Keratinocyte (primary cell): ENCODE data around the gene THEM4. TPM values are rescaled to one million over a fixed set of nuclear protein-coding genes. Genes with fewer than 3 reads are reported as not detected.

Experiments
- DNase-seq: peaks from one replicate; pipeline ENCODE4 v3.0.0-alpha.2; 2011; ENCODE audit warnings: low read depth, missing footprints, low spot score
- FAIRE-seq: peaks from 2 replicates; lab custom pipeline; 2011; peaks lifted over from hg19 to GRCh38; lab: Jason Lieb, UNC
- H2AFZ ChIP-seq: 2 replicates; pipeline ENCODE4 v1.6.0; 2012; ENCODE audit warnings: low read length, control low read depth, inconsistent platforms; ENCODE audit not compliant: control insufficient read depth
- H3K27ac ChIP-seq: 2 replicates; pipeline ENCODE4 v1.5.1; 2011; ENCODE audit warnings: low read length; ENCODE audit not compliant: control insufficient read depth, insufficient read depth
- H3K27me3 ChIP-seq: 3 replicates; pipeline ENCODE4 v1.6.0; 2011; ENCODE audit warnings: low read length; ENCODE audit not compliant: control insufficient read depth, insufficient read depth; ENCODE audit errors: extremely low read depth
- H3K36me3 ChIP-seq, 2 experiments: 2 replicates in 1 of 2; 3 replicates in 1 of 2; pipeline ENCODE4 v1.5.1; 2011; ENCODE audit warnings: low read length in 2 of 2, mild to moderate bottlenecking in 1 of 2; ENCODE audit not compliant: control insufficient read depth in 2 of 2, insufficient read depth in 2 of 2; ENCODE audit errors: extremely low read depth in 1 of 2
- H3K4me1 ChIP-seq: 3 replicates; pipeline ENCODE4 v1.5.1; 2011; ENCODE audit warnings: low read length; ENCODE audit not compliant: control insufficient read depth, insufficient read depth; ENCODE audit errors: extremely low read depth
- H3K4me2 ChIP-seq: 3 replicates; pipeline ENCODE4 v1.6.0; 2011; ENCODE audit warnings: low read depth, low read length; ENCODE audit not compliant: control insufficient read depth, insufficient read depth; ENCODE audit errors: extremely low read depth
- H3K4me3 ChIP-seq, 3 experiments: fragments of 200-600 bp in 1 of 3; sonication (generic) in 1 of 3; 2 replicates in 2 of 3; 3 replicates in 1 of 3; pipeline ENCODE4 v1.5.1; 2011 to 2016; ENCODE audit warnings: low read length in 3 of 3, mild to moderate bottlenecking in 3 of 3, control low read depth in 2 of 3, inconsistent platforms in 1 of 3, low read depth in 1 of 3, mixed read lengths in 1 of 3, mixed run types in 1 of 3, moderate library complexity in 1 of 3; ENCODE audit not compliant: control insufficient read depth in 2 of 3, insufficient read depth in 2 of 3; ENCODE audit errors: extremely low read depth in 1 of 3
- H3K79me2 ChIP-seq: 2 replicates; pipeline ENCODE4 v1.6.0; 2012; ENCODE audit warnings: low read length; ENCODE audit not compliant: control insufficient read depth, insufficient read depth
- H3K9ac ChIP-seq: 3 replicates; pipeline ENCODE4 v1.6.0; 2011; ENCODE audit warnings: low read length; ENCODE audit not compliant: control insufficient read depth, insufficient read depth; ENCODE audit errors: extremely low read depth
- H3K9me1 ChIP-seq: 3 replicates; pipeline ENCODE4 v1.6.0; 2011; ENCODE audit warnings: low read length; ENCODE audit not compliant: control insufficient read depth, insufficient read depth; ENCODE audit errors: extremely low read depth
- H3K9me3 ChIP-seq: 2 replicates; pipeline ENCODE4 v1.5.1; 2012; ENCODE audit warnings: low read depth, low read length; ENCODE audit not compliant: control insufficient read depth
- H4K20me1 ChIP-seq: 3 replicates; pipeline ENCODE4 v1.6.0; 2011; ENCODE audit warnings: low read length; ENCODE audit not compliant: control insufficient read depth, insufficient read depth; ENCODE audit errors: extremely low read depth
- EZH2 ChIP-seq: IDR thresholded peaks from one replicate; pipeline ENCODE4 v1.6.1; 2012; ENCODE audit warnings: inconsistent platforms, mild to moderate bottlenecking, low read length, moderate library complexity
- dilution Hi-C: fragments of 300-500 bp; cut with MboI; formaldehyde crosslinking; loops from one replicate; pipeline ENCODE4 v1.7.0; 2020; ENCODE audit warnings: low sequenced_read_pairs; ENCODE audit not compliant: extremely low pct_ligation_motif_present
- polyA plus RNA-seq, 5 experiments: library from polyadenylated mRNA; depleted of rRNA in 3 of 5; stranded (reverse) in 3 of 5; stranded (forward) in 1 of 5; unstranded in 1 of 5; fragments of >200 nt; gene quantifications; 1 replicate in 1 of 5; 2 replicates in 3 of 5; 3 replicates in 1 of 5; pipeline versions ENCODE4 v1.2.1 to v1.2.3, GENCODE V29; 2011 to 2012; ENCODE audit warnings: missing spikeins in 2 of 5, low read depth in 1 of 5, low replicate concordance in 1 of 5
- TF ChIP-seq, protein P1 (sequence below), 3 experiments: IDR thresholded peaks in 1 of 3; conservative IDR thresholded peaks in 1 of 3; optimal IDR thresholded peaks in 1 of 3; 2 replicates in 2 of 3; 3 replicates in 1 of 3; pipeline versions ENCODE3 to v1.5.1; 2011; ENCODE audit warnings: low read length in 3 of 3, mild to moderate bottlenecking in 3 of 3, moderate library complexity in 2 of 3, control low read depth in 1 of 3, inconsistent platforms in 1 of 3; ENCODE audit not compliant: insufficient read depth in 2 of 3; ENCODE audit errors: extremely low read depth in 1 of 3

Gene THEM4
- polyA plus RNA-seq, 1 donor (not counting 4 experiments of a cell fraction or from before 2014, with no cell fraction given): 23.3 TPM

DNA sequence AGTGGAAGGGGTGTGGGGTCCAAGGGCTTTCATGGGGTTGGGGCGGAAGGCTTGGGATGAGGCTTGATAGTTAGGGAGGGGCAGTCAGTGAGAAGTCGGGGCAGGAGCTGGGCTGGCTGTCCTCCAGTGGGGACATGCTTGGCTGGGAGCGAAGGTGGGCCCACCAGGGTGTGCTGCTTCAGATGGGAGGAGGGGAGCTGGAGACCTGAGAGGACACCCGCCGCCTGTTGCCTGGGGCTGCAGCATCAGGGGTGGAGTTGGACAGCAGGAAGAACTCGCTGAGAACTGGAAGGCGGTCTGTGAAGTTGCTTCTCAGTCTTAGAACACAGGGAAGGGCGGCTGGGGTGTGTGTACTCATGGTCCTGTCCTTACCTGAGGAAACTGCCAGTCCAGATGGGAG lies 57.4 kb downstream of the THEM4 start:
- no peak overlapping the region for H3K9ac ChIP-seq
- H3K36me3 ChIP-seq: no peaks in the 10 kb centered on the region
- H3K27ac ChIP-seq: no peak overlapping the region
- dilution Hi-C loops: no loop called here
- no peaks in the 10 kb centered on the region for H4K20me1 ChIP-seq
- H2AFZ ChIP-seq: peak overlapping the region; percentile 49
- no peak overlapping the region for H3K4me3 ChIP-seq
- TF ChIP-seq EZH2: no peak
- TF ChIP-seq, protein P1, sequence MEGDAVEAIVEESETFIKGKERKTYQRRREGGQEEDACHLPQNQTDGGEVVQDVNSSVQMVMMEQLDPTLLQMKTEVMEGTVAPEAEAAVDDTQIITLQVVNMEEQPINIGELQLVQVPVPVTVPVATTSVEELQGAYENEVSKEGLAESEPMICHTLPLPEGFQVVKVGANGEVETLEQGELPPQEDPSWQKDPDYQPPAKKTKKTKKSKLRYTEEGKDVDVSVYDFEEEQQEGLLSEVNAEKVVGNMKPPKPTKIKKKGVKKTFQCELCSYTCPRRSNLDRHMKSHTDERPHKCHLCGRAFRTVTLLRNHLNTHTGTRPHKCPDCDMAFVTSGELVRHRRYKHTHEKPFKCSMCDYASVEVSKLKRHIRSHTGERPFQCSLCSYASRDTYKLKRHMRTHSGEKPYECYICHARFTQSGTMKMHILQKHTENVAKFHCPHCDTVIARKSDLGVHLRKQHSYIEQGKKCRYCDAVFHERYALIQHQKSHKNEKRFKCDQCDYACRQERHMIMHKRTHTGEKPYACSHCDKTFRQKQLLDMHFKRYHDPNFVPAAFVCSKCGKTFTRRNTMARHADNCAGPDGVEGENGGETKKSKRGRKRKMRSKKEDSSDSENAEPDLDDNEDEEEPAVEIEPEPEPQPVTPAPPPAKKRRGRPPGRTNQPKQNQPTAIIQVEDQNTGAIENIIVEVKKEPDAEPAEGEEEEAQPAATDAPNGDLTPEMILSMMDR (optimal IDR thresholded peaks at IDR 0.05 in 1 of 3, IDR thresholded peaks at IDR 0.05 in 1 of 3, conservative IDR thresholded peaks at IDR 0.05 in 1 of 3; ENCODE audit: extremely low read depth in 1 of 3, insufficient read depth in 2 of 3, low read length in 3 of 3): no peak
- no peaks in the 10 kb centered on the region for H3K79me2 ChIP-seq
- H3K27me3 ChIP-seq: peaks cover 8% of the 10 kb centered on the region
- no peak for FAIRE-seq
- H3K4me2 ChIP-seq: no peak overlapping the region
- no peak for DNase-seq
- no peaks in the 10 kb centered on the region for H3K9me3 ChIP-seq
- H3K4me1 ChIP-seq: no peaks in the 10 kb centered on the region
- H3K9me1 ChIP-seq: no peaks in the 10 kb centered on the region

DNA sequence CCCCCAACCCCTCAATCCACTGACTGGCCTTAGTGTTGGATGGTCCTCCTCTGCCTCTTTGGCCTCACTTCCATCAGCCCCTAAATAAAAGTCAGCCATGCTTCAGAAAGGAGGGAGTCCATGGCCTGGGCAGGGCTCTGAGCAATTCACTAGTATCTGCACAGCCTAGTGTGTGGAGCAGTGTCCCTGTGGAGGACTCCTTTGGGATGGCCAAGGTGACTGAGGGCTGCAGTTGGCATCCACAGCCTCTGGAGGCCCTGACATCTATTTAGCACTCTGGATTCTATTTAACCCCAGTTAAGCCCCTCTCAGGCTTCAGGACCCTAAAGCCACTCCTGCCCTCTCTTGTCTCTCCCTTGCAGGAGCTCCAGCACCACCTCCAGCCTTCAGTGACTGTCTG lies 59.4 kb downstream of the THEM4 start:
- no peaks in the 10 kb centered on the region for H3K36me3 ChIP-seq
- H3K9ac ChIP-seq: no peak overlapping the region
- H3K27ac ChIP-seq: no peak overlapping the region
- DNase-seq (no peak), FAIRE-seq (no peak)
- peaks cover 7% of the 10 kb centered on the region for H3K4me1 ChIP-seq
- no peaks in the 10 kb centered on the region for H4K20me1 ChIP-seq
- dilution Hi-C loops: no loop called here
- no peaks in the 10 kb centered on the region for H3K9me1 ChIP-seq
- no peak for TF ChIP-seq EZH2
- TF ChIP-seq, protein P1 (optimal IDR thresholded peaks at IDR 0.05 in 1 of 3, IDR thresholded peaks at IDR 0.05 in 1 of 3, conservative IDR thresholded peaks at IDR 0.05 in 1 of 3; ENCODE audit: extremely low read depth in 1 of 3, insufficient read depth in 2 of 3, low read length in 3 of 3): no peak
- no peak overlapping the region for H3K4me3 ChIP-seq
- H2AFZ ChIP-seq: no peak overlapping the region
- no peaks in the 10 kb centered on the region for H3K79me2 ChIP-seq
- H3K4me2 ChIP-seq: no peak overlapping the region
- H3K9me3 ChIP-seq: no peaks in the 10 kb centered on the region
- peaks cover 8% of the 10 kb centered on the region for H3K27me3 ChIP-seq
